ENCODE data around the gene CPEB4. TPM values are rescaled to one million over a fixed set of nuclear protein-coding genes. Genes with fewer than 3 reads are reported as not detected.

Gene CPEB4
- total and polyA plus RNA-seq, 2 of the 8 experiments (the other 6 are each of a cell fraction or from before 2014, with no cell fraction given), result 8.4 to 13.4 TPM

DNA sequence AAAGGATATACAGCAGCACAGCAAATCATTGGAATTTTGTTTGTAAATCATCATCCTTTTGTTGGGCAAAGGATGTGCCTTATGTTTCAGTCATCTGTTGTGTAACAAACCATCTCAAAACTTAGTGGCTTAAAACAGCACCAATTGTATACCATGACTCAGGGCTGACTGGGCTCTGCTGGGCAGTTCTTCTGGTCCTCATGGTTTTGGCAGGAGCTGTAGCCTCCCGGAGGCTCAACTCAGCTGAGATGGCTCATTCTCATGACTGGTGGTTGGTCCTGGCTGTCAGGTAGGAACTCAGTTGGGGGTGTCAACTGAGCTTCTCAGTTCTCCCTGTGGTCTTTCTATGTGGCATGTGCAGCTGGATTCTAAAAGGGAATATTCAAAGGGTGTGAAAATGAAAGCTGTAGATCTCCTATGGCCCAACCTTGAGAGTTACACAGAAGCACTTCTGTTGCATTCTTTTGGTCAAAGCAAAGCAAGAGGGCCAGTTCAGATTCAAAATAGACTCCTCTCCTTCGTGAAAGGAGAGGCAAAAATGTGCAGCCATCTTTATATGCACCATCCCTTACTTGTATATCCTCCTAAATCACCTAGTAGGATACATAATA is 39.1 kb upstream of the CPEB4 start:
- Histone ChIP-seq H3K27me3 (replicated peaks in 1 of 4; ENCODE audit: control insufficient read depth in 3 of 4, extremely low read depth in 1 of 4, insufficient read depth in 3 of 4, low read length in 3 of 4) (peaks cover 0 to 2% (median 0%) of the 10 kb centered on the region in 4 experiments; a peak in 1 of 7 replicates), H2AFZ (ENCODE audit: low read length) (no peak overlapping the region), H2BK120ac (replicated peaks; ENCODE audit: low read depth, low read length) (no peak overlapping the region), H4K8ac (ENCODE audit: extremely low read depth, insufficient read depth, low read length) (no peak overlapping the region), H3K23ac (ENCODE audit: insufficient read length) (no peak overlapping the region), H3K23me2 (ENCODE audit: low read depth, low read length) (no peaks in the 10 kb centered on the region), H2BK5ac (ENCODE audit: low read depth, low read length) (no peak overlapping the region), H3K36me3 (ENCODE audit: control insufficient read depth in 2 of 4, insufficient read depth in 4 of 4, low read length in 3 of 4) (no peaks in the 10 kb centered on the region), H3K56ac (replicated peaks; ENCODE audit: insufficient read length, low read depth, low read length) (no peak overlapping the region), H2BK15ac (ENCODE audit: low read length) (no peak overlapping the region), H2AK5ac (ENCODE audit: low read depth, low read length) (no peak overlapping the region), H4K20me1 (replicated peaks in 1 of 2; ENCODE audit: control insufficient read depth in 1 of 2, insufficient read depth in 2 of 2, low read length in 2 of 2) (no peaks in the 10 kb centered on the region), H2BK20ac (ENCODE audit: low read length) (no peak overlapping the region), H3K9me3 (ENCODE audit: insufficient read depth in 2 of 2, low read depth in 1 of 2, low read length in 1 of 2) (peaks cover 3 to 7% of the 10 kb centered on the region in 2 experiments; a peak in 1 of 4 replicates), H3K79me1 (ENCODE audit: low read depth, low read length) (no peaks in the 10 kb centered on the region), H3K4me2 (ENCODE audit: insufficient read depth in 1 of 2, low read depth in 2 of 2, low read length in 2 of 2) (no peak overlapping the region), H3K4me3 (ENCODE audit: extremely low read depth in 1 of 4, insufficient read depth in 2 of 4, low read depth in 3 of 4, low read length in 4 of 4) (no peak overlapping the region), H3K79me2 (ENCODE audit: control insufficient read depth in 1 of 2, insufficient read depth in 2 of 2, low read length in 2 of 2) (no peaks in the 10 kb centered on the region), H4K5ac (ENCODE audit: insufficient read length, low read depth, low read length) (no peak overlapping the region), H3K9ac (replicated peaks in 1 of 4; ENCODE audit: extremely low read depth in 1 of 4, low read depth in 3 of 4, low read length in 3 of 4) (no peak overlapping the region), H3K27ac (ENCODE audit: low read depth, low read length) (no peak overlapping the region), H2BK12ac (ENCODE audit: low read depth, low read length) (no peak overlapping the region), H3K14ac (ENCODE audit: insufficient read length) (no peak overlapping the region), H3K4me1 (replicated peaks in 1 of 4; ENCODE audit: control insufficient read depth in 3 of 4, insufficient read depth in 4 of 4, low read length in 3 of 4) (no peaks in the 10 kb centered on the region), H4K91ac (replicated peaks; ENCODE audit: insufficient read length, low read length) (no peak overlapping the region), H3K18ac (ENCODE audit: extremely low read depth, low read length) (no peak overlapping the region), H3K4ac (replicated peaks; ENCODE audit: insufficient read length, low read depth, low read length) (no peak overlapping the region)
- WGBS, 2 experiments (ENCODE audit: extremely low coverage in 1 of 2, insufficient coverage in 1 of 2, insufficient read length in 1 of 2, insufficient replicate concordance in 2 of 2, low coverage in 1 of 2, low lambda C conversion rate in 2 of 2, missing lambda C conversion rate in 1 of 2), result 86% methylated on average over 2 of the region's 2 CpGs; no CpG with 5 or more reads in 1 of the 2 experiments
- POLR2A ChIA-PET (ENCODE audit: partially characterized antibody), result interaction anchor here (0.6 to 0.7 kb wide), 2 partner anchors 12 to 229 kb away, joined by 3 read pairs; no protein-coding TSS in a partner anchor
- DNase-seq (ENCODE audit: low read depth in 1 of 2, low spot score in 2 of 2) (no peak), FAIRE-seq (no peak)
- CTCF ChIA-PET (ENCODE audit: partially characterized antibody), result interaction anchor here (0.6 to 1.0 kb wide), 4 partner anchors 13 to 133 kb away, joined by 3 to 5 read pairs (median 3); no protein-coding TSS in a partner anchor
- TF ChIP-seq TBP (IDR thresholded peaks at IDR 0.05; ENCODE audit: low read depth, low read length) (no peak), SP2 (IDR thresholded peaks at IDR 0.05; ENCODE audit: low read length) (no peak), FOSL1 (IDR thresholded peaks at IDR 0.05; ENCODE audit: insufficient read depth, low read depth, low read length) (no peak), TAF7 (optimal IDR thresholded peaks at IDR 0.05; ENCODE audit: borderline replicate concordance, low read depth, low read length) (no peak), CREB1 (IDR thresholded peaks at IDR 0.05) (no peak), SRF (IDR thresholded peaks at IDR 0.05; ENCODE audit: low read depth, low read length) (no peak), RBBP5 (IDR thresholded peaks at IDR 0.05; ENCODE audit: borderline replicate concordance, low read depth, low read length) (no peak), SP1 (IDR thresholded peaks at IDR 0.05; ENCODE audit: low read depth, low read length) (no peak), BRCA1 (IDR thresholded peaks at IDR 0.05; ENCODE audit: low read depth, low read length) (no peak)
- TF ChIP-seq, protein P1, sequence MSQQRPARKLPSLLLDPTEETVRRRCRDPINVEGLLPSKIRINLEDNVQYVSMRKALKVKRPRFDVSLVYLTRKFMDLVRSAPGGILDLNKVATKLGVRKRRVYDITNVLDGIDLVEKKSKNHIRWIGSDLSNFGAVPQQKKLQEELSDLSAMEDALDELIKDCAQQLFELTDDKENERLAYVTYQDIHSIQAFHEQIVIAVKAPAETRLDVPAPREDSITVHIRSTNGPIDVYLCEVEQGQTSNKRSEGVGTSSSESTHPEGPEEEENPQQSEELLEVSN (IDR thresholded peaks at IDR 0.05), result no peak
- TF ChIP-seq, protein P2, sequence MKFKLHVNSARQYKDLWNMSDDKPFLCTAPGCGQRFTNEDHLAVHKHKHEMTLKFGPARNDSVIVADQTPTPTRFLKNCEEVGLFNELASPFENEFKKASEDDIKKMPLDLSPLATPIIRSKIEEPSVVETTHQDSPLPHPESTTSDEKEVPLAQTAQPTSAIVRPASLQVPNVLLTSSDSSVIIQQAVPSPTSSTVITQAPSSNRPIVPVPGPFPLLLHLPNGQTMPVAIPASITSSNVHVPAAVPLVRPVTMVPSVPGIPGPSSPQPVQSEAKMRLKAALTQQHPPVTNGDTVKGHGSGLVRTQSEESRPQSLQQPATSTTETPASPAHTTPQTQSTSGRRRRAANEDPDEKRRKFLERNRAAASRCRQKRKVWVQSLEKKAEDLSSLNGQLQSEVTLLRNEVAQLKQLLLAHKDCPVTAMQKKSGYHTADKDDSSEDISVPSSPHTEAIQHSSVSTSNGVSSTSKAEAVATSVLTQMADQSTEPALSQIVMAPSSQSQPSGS (IDR thresholded peaks at IDR 0.05; ENCODE audit: low read length), result no peak

Measured in H1 (cell line).